C4-2B (cell line): ENCODE results near the gene CDKAL1.
"Not testable (repeated sequence)": the region's sequence is repeated elsewhere in the genome, so short reads cannot be mapped to it uniquely, and the experiment has no call there.

Source experiments
- H3K27ac ChIP-seq: fragments of 450-650 bp; 2 replicates; pipeline ENCODE4 v1.5.1; 2017
- ZFX ChIP-seq: fragments of 450-650 bp; IDR thresholded peaks from 2 replicates; pipeline ENCODE4 v1.6.1; 2017
- TF ChIP-seq, protein P1 (sequence below): fragments of 450-650 bp; conservative IDR thresholded peaks from 2 replicates; pipeline ENCODE4 v1.5.1; 2017; ENCODE audit warnings: mild to moderate bottlenecking

Gene CDKAL1

DNA sequence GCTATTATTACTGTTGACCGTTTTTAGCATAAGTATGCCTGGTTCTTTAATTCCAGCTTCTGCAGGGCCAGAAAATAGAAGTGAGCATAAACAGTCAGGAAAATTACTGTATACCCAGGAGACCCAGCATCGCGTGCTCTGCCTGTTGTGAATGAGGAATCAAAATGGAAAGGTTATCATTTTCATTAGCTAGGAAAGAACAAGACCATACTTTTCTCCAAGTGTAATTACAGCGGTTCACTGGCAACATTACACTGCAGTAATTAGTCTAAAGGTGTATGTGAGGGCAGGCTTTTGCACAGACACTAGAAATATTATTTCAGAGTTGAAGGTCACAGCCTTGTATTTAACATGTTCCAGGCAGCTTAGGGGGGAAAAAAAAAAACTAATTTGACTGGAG lies 655.5 kb downstream of the CDKAL1 start:
- no peak for TF ChIP-seq ZFX
- TF ChIP-seq, protein P1, sequence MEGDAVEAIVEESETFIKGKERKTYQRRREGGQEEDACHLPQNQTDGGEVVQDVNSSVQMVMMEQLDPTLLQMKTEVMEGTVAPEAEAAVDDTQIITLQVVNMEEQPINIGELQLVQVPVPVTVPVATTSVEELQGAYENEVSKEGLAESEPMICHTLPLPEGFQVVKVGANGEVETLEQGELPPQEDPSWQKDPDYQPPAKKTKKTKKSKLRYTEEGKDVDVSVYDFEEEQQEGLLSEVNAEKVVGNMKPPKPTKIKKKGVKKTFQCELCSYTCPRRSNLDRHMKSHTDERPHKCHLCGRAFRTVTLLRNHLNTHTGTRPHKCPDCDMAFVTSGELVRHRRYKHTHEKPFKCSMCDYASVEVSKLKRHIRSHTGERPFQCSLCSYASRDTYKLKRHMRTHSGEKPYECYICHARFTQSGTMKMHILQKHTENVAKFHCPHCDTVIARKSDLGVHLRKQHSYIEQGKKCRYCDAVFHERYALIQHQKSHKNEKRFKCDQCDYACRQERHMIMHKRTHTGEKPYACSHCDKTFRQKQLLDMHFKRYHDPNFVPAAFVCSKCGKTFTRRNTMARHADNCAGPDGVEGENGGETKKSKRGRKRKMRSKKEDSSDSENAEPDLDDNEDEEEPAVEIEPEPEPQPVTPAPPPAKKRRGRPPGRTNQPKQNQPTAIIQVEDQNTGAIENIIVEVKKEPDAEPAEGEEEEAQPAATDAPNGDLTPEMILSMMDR: no peak
- H3K27ac ChIP-seq: no peak overlapping the region

DNA sequence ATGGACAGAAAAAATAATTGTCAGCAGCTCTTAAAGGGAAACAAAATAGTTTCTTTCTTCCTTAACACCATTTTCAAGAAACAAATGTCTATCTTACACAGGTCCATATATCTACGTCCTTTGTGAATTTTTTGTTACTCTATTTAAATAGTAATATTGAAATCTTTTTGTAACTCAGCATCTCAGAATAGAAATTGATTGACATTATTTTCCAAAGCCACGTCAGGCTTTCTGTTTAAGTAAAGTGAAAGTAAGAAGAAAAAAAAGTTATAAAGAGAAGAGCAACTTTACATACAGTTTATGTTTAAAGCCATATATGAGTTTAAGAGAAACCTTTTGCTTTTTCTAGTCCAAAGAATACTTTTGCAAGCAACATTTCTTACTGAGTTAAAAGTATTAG lies 656.4 kb downstream of the CDKAL1 start:
- H3K27ac ChIP-seq: no peak overlapping the region
- no peak for TF ChIP-seq ZFX
- TF ChIP-seq, protein P1: no peak

DNA sequence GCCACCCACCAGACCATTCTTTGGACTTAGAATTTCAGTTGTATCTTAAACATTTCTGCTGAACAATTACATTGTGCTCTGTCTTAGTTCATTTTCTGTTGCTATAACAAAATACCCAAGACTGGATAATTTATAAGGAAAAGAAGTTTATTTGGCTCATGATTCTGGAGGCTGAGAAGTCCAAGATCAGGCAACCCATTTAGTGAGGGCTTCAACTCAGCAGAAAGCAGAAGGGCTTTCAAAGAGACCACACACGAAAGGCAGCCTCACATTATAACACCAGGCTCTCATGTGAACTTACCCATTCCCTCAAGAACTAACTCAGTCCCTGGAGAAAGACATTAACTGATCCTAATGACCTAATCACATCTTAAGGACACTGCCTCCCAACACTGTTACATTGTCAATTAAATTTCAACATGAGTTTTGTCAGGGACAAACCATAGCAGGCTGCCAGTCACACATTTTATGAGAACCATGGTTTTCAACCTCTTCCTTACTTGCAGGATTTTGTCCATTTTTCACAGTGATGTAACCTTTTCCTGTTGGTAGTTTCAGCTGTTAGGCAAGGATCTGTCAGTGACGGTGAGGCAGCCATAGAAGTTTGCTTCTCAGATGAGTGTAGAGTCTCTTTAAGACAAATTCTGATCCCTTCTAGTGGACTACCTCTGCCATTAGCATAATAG lies 659.7 kb downstream of the CDKAL1 start:
- no peak overlapping the region for H3K27ac ChIP-seq
- TF ChIP-seq, protein P1: no peak
- TF ChIP-seq ZFX: no peak

DNA sequence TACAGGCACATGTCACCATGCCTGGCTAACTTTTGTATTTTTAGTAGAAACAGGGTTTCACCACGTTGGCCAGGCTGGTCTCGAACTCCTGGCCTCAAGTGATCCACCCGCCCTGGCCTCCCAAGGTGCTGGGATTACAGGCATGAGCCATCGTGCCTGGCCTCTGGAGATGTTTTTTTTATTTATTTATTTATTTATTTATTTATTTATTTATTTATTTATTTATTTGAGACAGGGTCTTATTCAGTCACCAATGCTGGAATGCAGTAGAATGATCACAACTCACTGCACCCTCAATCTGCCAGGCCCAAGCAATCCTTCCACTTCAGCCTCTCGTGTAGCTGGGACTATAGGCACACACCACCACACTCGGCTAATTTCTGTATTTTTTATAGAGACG lies 661.0 kb downstream of the CDKAL1 start:
- not testable (repeated sequence) for H3K27ac ChIP-seq

DNA sequence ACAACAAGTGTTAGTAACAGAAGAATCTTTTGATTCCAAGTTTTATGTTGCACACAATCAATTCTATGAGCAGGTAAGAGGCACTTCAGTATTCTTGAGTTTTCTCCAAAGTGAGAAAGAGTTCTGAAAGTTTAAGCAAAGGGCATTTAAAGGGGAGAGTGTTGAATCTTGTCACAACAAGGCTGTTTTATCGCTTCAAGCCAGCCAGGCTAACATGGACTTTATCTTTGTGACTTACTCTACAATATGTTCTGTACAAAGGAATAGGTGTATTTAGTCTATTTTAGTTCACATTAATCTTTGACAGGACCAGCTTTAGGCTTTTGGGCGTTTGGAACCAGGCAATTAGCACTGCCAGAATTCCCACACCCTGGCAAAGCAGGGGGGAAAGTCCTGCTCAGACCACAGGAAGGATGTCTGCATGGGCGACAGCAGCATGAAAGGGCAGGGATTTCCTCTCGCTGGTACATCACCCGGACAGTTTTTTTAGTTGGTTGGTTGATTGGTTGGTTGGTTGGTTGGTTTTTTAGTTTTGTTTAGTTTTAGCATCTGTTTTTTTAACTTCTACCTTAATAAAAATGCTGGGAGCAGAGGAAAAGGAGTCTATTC lies 663.9 kb downstream of the CDKAL1 start:
- TF ChIP-seq ZFX: no peak
- TF ChIP-seq, protein P1: no peak
- H3K27ac ChIP-seq: no peak overlapping the region

DNA sequence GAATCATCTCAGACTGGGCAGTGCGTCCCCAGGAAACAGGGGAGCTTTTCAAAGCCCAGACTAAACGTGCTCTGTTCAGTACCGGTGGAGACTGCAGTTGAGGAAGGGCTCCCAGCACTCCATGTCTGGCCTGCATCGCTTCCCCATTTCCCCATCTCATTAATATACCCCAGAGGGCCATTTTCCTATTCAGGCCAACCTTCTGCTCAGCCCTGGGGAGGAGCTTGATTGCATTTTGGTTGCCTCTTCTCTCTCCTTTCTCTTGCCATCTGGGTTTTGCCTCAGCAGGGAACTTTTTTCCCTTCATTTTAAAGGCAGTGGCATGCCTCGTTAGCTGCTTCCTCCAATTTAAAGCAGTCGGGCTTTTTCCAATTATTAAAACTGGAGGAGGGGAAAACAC lies 665.0 kb downstream of the CDKAL1 start:
- no peak overlapping the region for H3K27ac ChIP-seq

DNA sequence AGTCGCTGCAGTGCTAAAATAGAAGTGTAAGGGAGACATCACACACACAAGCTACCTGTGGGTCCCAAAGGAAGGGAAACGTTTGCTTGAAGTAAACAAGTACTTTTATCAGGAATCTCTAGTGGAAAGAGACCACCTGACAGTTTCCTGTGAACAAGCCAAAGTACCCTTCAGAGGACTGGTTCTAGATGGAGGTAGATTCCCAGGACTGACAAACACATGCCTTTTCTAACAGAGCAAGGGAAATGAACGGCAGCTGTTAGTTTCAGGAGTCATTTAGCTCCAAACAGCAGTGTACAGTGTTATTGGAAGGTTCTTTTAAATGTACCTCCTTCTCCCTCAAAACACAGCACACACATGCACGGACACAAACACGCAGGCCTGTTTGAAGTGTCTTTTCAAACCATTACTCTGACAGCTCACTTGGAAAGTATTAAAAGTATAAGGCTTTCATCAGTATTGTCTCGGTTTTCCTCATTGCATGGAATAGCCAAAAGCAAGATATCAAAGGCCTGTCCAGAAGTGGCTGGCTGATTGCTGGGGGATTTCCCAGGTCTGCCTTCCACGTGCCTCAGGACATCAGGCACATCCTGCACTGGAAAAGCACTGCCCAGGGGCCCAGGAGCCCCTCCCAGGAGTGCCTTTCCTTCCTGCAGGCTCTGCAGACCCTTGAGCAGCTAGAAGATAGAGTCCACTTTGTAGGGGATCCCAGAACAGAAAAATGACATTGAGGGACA lies 666.0 kb downstream of the CDKAL1 start:
- no peak overlapping the region for H3K27ac ChIP-seq
- TF ChIP-seq ZFX: no peak
- TF ChIP-seq, protein P1: no peak

More for the DNA sequence above, 665.0 kb downstream of the CDKAL1 start:
- TF ChIP-seq ZFX: no peak
- TF ChIP-seq, protein P1: no peak
